ENCODE results near the gene GHRHR.

DNA sequence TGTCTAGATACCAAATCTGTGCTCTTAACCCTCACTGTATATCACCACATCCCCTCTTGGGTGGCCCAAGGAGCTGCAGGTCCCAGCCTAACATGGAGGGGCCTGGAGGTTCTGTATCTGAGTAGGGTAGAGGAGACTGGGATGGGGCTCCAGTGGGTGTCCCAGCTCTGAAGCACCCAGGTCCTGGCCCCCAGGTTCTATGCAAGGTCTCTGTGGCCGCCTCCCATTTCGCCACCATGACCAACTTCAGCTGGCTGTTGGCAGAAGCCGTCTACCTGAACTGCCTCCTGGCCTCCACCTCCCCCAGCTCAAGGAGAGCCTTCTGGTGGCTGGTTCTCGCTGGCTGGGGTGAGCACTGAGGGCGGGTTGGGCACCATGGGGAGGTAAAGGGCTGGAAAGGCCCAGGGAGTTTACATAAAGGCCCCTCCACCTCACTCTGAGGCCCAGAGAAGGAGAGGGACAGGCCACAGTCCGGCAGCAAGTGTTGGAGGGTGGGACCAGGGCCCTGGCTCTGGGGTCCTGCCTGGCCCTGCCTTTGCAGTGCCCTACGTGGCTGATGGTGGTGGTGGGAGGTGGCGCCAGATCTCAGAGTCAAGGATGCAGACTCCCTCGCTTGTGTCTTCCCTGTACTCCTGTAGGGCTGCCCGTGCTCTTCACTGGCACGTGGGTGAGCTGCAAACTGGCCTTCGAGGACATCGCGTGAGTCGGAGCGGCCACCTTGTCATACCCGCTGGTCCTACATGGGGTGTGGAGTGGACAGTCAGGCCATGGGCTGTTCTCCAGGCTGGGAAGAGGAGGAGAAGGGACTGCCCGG lies 10.2 kb downstream of the GHRHR start:
- TF ChIP-seq POLR2A (IDR thresholded peaks at IDR 0.05; ENCODE audit: extremely low read depth, insufficient read length) = no peak
- TF ChIP-seq, protein P1, sequence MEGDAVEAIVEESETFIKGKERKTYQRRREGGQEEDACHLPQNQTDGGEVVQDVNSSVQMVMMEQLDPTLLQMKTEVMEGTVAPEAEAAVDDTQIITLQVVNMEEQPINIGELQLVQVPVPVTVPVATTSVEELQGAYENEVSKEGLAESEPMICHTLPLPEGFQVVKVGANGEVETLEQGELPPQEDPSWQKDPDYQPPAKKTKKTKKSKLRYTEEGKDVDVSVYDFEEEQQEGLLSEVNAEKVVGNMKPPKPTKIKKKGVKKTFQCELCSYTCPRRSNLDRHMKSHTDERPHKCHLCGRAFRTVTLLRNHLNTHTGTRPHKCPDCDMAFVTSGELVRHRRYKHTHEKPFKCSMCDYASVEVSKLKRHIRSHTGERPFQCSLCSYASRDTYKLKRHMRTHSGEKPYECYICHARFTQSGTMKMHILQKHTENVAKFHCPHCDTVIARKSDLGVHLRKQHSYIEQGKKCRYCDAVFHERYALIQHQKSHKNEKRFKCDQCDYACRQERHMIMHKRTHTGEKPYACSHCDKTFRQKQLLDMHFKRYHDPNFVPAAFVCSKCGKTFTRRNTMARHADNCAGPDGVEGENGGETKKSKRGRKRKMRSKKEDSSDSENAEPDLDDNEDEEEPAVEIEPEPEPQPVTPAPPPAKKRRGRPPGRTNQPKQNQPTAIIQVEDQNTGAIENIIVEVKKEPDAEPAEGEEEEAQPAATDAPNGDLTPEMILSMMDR (IDR thresholded peaks at IDR 0.05; ENCODE audit: low read depth, low read length) = no peak
- TF ChIP-seq, protein P2, sequence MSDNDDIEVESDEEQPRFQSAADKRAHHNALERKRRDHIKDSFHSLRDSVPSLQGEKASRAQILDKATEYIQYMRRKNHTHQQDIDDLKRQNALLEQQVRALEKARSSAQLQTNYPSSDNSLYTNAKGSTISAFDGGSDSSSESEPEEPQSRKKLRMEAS (IDR thresholded peaks at IDR 0.05; ENCODE audit: low read depth, low read length) = no peak

Data from NB4 (cell line).